CD14-positive monocyte (primary cell): ENCODE measurements around the gene HSPG2. TPM values are rescaled to one million over a fixed set of nuclear protein-coding genes. Genes with fewer than 3 reads are reported as not detected.
A peak's percentile ranks its signal among the peaks of the same experiment; 100 is the strongest.

Experiments
- DNase-seq, 3 donors: peaks; one replicate each; pipeline ENCODE4 v3.0.0-alpha.2; 2011 to 2022
- H2AFZ ChIP-seq: 2 replicates; pipeline ENCODE4 v1.6.0; 2012; ENCODE audit warnings: mild to moderate bottlenecking, low read depth, low read length, inconsistent platforms; ENCODE audit not compliant: insufficient read depth, poor library complexity, severe bottlenecking
- H3K27ac ChIP-seq, 2 donors: 1 replicate in 1 of 2; 2 replicates in 1 of 2; pipeline ENCODE4 v1.5.1; 2012 to 2013; ENCODE audit warnings: low read length in 2 of 2, control low read depth in 1 of 2, inconsistent platforms in 1 of 2, low read depth in 1 of 2, mild to moderate bottlenecking in 1 of 2
- H3K27me3 ChIP-seq, 2 donors: one replicate each; pipeline versions ENCODE4 v1.6.0 to v1.6.1; 2011 to 2013; ENCODE audit warnings: low read length in 2 of 2; ENCODE audit not compliant: control insufficient read depth in 2 of 2, insufficient read depth in 2 of 2
- H3K36me3 ChIP-seq, 2 donors: replicated peaks in 1 of 2; 1 replicate in 1 of 2; 2 replicates in 1 of 2; pipeline versions ENCODE4 v1.5.1 to v1.6.1; 2012 to 2013; ENCODE audit warnings: low read length in 2 of 2, control low read depth in 1 of 2, inconsistent platforms in 1 of 2, mild to moderate bottlenecking in 1 of 2; ENCODE audit not compliant: insufficient read depth in 2 of 2, control insufficient read depth in 1 of 2
- H3K4me1 ChIP-seq, 2 donors: 1 replicate in 1 of 2; 2 replicates in 1 of 2; pipeline versions ENCODE4 v1.5.1 to v1.6.1; 2012 to 2013; ENCODE audit warnings: low read length in 2 of 2, control low read depth in 1 of 2, inconsistent platforms in 1 of 2, mild to moderate bottlenecking in 1 of 2, moderate library complexity in 1 of 2; ENCODE audit not compliant: insufficient read depth in 2 of 2, control insufficient read depth in 1 of 2
- H3K4me2 ChIP-seq: replicated peaks from 2 replicates; pipeline ENCODE3; 2012; ENCODE audit warnings: low read length, moderate library complexity, mild to moderate bottlenecking; ENCODE audit not compliant: poor library complexity, severe bottlenecking; ENCODE audit errors: extremely low read depth
- H3K4me3 ChIP-seq, 3 experiments: fragments of 200-600 bp in 1 of 3; sonication (generic) in 1 of 3; replicated peaks in 1 of 3; 1 replicate in 2 of 3; 2 replicates in 1 of 3; pipeline ENCODE4 v1.5.1; 2011 to 2013; ENCODE audit warnings: low read length in 3 of 3, mild to moderate bottlenecking in 3 of 3, control low read depth in 2 of 3, low read depth in 2 of 3, inconsistent platforms in 1 of 3, moderate library complexity in 1 of 3
- H3K79me2 ChIP-seq: 2 replicates; pipeline ENCODE4 v1.6.0; 2012; ENCODE audit warnings: mild to moderate bottlenecking, control low read depth, inconsistent platforms, low read length, moderate library complexity; ENCODE audit not compliant: insufficient read depth
- H3K9ac ChIP-seq: 2 replicates; pipeline ENCODE4 v1.6.0; 2017; ENCODE audit warnings: low read length, mild to moderate bottlenecking; ENCODE audit not compliant: insufficient read depth, poor library complexity, severe bottlenecking
- H3K9me3 ChIP-seq, 2 donors: replicated peaks in 1 of 2; 1 replicate in 1 of 2; 2 replicates in 1 of 2; pipeline versions ENCODE4 v1.5.1 to v1.6.1; 2012 to 2013; ENCODE audit warnings: low read length in 2 of 2, control low read depth in 1 of 2; ENCODE audit not compliant: control insufficient read depth in 1 of 2, insufficient read depth in 1 of 2
- H4K20me1 ChIP-seq: 2 replicates; pipeline ENCODE4 v1.6.0; 2012; ENCODE audit warnings: mild to moderate bottlenecking, low read length, control low read depth, moderate library complexity; ENCODE audit not compliant: insufficient read depth
- H3K27ac Mint-ChIP-seq, 7 donors: one replicate each; pipeline ENCODE4 v1.8.0; 2020; ENCODE audit warnings: mild to moderate bottlenecking in 7 of 7, mixed read lengths in 7 of 7, moderate library complexity in 6 of 7, inconsistent platforms in 2 of 7
- H3K27me3 Mint-ChIP-seq, 3 donors: one replicate each; pipeline ENCODE4 v1.8.0; 2021 to 2022; ENCODE audit warnings: low read depth in 3 of 3, mild to moderate bottlenecking in 3 of 3, mixed read lengths in 3 of 3, moderate library complexity in 3 of 3, inconsistent platforms in 1 of 3
- H3K36me3 Mint-ChIP-seq, 2 donors: one replicate each; pipeline ENCODE4 v1.8.0; 2020; ENCODE audit warnings: mixed read lengths in 2 of 2, inconsistent platforms in 1 of 2, mild to moderate bottlenecking in 1 of 2
- H3K4me1 Mint-ChIP-seq: one replicate; pipeline ENCODE4 v1.8.0; 2020; ENCODE audit warnings: mild to moderate bottlenecking, mixed read lengths
- H3K4me3 Mint-ChIP-seq, 2 donors: one replicate each; pipeline ENCODE4 v1.8.0; 2020; ENCODE audit warnings: mild to moderate bottlenecking in 2 of 2, mixed read lengths in 2 of 2, moderate library complexity in 1 of 2
- H3K9me3 Mint-ChIP-seq, 7 donors: one replicate each; pipeline ENCODE4 v1.8.0; 2020 to 2022; ENCODE audit warnings: mixed read lengths in 7 of 7, mild to moderate bottlenecking in 6 of 7, moderate library complexity in 6 of 7, inconsistent platforms in 2 of 7
- CTCF ChIP-seq: fragments of 200-600 bp; IDR thresholded peaks from one replicate; pipeline ENCODE4 v1.8.0; 2022; ENCODE audit warnings: antibody characterized with exemption, mild to moderate bottlenecking
- WGBS: methylation state at CpG from one replicate; pipeline ENCODE4 v1.1.5; 2013; ENCODE audit warnings: missing lambda C conversion rate; ENCODE audit not compliant: insufficient coverage; 5-methylcytosine and 5-hydroxymethylcytosine counted together
- intact Hi-C, 2 donors: fragments of 100-400 bp; cut with micrococcal nuclease; formaldehyde crosslinking; loops; one replicate each; pipeline versions ENCODE4 v1.15.0 to v1.15.1; 2023
- polyA plus RNA-seq, 3 donors: library from polyadenylated mRNA; depleted of rRNA in 1 of 3; unstranded in 2 of 3; stranded (reverse) in 1 of 3; fragments of 300-500 nt in 2 of 3; fragments of >200 nt in 1 of 3; fragmentation: Illumina TruSeq in 2 of 3; gene quantifications; 1 replicate in 2 of 3; 2 replicates in 1 of 3; pipeline ENCODE4 v1.2.3, GENCODE V29; 2012 to 2021

The HSPG2 gene
- polyA plus RNA-seq, 3 donors, result 0.44 TPM; not detected in 2

GRCh38 chr1:21852282-21853130, 84.6 kb downstream of the HSPG2 start:
- no peaks in the 10 kb centered on the region for H3K27me3 ChIP-seq
- no peak overlapping the region for H3K27ac ChIP-seq
- H3K79me2 ChIP-seq, result no peaks in the 10 kb centered on the region
- intact Hi-C loops, result no loop called here
- H3K4me3 ChIP-seq, result no peak overlapping the region
- Mint-ChIP-seq H3K9me3 (no peaks in the 10 kb centered on the region), H3K27ac (no peak overlapping the region), H3K4me3 (peak overlapping the region in 1 of 2 donors; percentile 52), H3K36me3 (no peaks in the 10 kb centered on the region), H3K4me1 (peaks cover 21% of the 10 kb centered on the region), H3K27me3 (peaks cover 0 to 3% (median 0%) of the 10 kb centered on the region in 3 donors)
- H2AFZ ChIP-seq, result peak overlapping the region; percentile 63
- no peaks in the 10 kb centered on the region for H3K36me3 ChIP-seq
- no peaks in the 10 kb centered on the region for H3K9me3 ChIP-seq
- H3K9ac ChIP-seq, result no peak overlapping the region
- H3K4me2 ChIP-seq, result no peak overlapping the region
- WGBS, result 73% methylated on average over 23 of the region's 29 CpGs
- TF ChIP-seq CTCF, result no peak
- peaks cover 17 to 20% of the 10 kb centered on the region in 2 donors for H3K4me1 ChIP-seq
- no peaks in the 10 kb centered on the region for H4K20me1 ChIP-seq
- DNase-seq, result peak in 2 of 3 donors; percentile 4 to 21

DNA sequence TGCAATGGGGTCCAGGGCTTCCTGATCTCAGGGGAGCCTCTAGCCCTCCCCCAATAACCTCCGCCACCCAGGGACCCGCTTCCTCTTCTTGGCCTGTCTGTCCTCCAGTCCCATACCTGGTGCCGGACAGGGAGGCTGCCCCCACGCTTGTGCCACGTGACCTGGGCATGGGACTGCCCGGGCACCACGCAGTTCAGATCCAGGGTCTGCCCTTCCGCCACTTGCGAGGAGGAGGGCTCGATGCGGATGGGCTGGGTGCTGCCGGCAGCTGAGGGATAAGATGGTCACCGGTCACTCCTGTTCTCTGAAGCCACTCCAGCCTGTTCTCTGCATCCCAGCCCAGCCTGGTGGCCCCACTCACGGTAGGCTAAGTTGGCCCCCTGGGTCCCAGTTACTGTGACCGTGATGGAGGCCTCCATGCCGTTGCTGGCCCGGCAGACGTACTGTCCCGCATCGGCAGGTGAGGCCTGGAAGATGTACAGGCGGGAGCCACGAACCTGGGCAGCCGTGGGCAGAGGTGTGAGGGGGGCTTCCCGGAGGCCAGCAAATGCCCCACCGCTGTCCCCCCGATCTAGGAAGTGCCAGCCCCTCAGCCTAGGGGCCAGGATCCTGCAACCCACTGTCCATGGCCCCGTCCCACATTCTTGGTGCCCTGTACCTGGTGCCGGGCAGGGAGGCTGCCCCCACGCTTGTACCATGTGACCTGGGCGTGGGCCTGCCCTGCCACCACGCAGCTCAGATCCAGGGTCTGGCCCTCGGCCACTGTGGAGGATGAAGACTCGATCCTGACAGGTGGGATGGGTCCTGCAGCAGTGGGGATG, 85.5 kb downstream of the HSPG2 start:
- TF ChIP-seq CTCF, result no peak
- Histone ChIP-seq H3K4me1 (peaks cover 9 to 13% of the 10 kb centered on the region in 2 donors), H2AFZ (peak overlapping the region; percentile 63), H3K4me2 (no peak overlapping the region), H3K4me3 (no peak overlapping the region), H3K9ac (no peak overlapping the region), H4K20me1 (no peaks in the 10 kb centered on the region), H3K27ac (no peak overlapping the region), H3K9me3 (no peaks in the 10 kb centered on the region), H3K79me2 (no peaks in the 10 kb centered on the region), H3K36me3 (no peaks in the 10 kb centered on the region), H3K27me3 (no peaks in the 10 kb centered on the region)
- intact Hi-C loops, result no loop called here
- peaks cover 0 to 2% (median 0%) of the 10 kb centered on the region in 3 donors for H3K27me3 Mint-ChIP-seq
- H3K36me3 Mint-ChIP-seq, result no peaks in the 10 kb centered on the region
- H3K27ac Mint-ChIP-seq, result no peak overlapping the region
- H3K9me3 Mint-ChIP-seq, result no peaks in the 10 kb centered on the region
- WGBS, result 98% methylated on average over 31 of the region's 33 CpGs
- no peak for DNase-seq
- no peak overlapping the region for H3K4me3 Mint-ChIP-seq
- H3K4me1 Mint-ChIP-seq, result peaks cover 13% of the 10 kb centered on the region
